Activated effector memory CD4-positive, alpha-beta T cell treated with Interleukin-2 at 50 U/mL for 16 hours (primary cell): Measurements from ENCODE around the gene ARMH1.
A peak's percentile ranks its signal among the peaks of the same experiment; 100 is the strongest.
"Not testable (repeated sequence)": the region's sequence is repeated elsewhere in the genome, so short reads cannot be mapped to it uniquely, and the experiment has no call there.

ENCODE experiments used
- DNase-seq: peaks from one replicate; pipeline ENCODE4 v3.0.0-alpha.2; 2020

ARMH1 gene

DNA sequence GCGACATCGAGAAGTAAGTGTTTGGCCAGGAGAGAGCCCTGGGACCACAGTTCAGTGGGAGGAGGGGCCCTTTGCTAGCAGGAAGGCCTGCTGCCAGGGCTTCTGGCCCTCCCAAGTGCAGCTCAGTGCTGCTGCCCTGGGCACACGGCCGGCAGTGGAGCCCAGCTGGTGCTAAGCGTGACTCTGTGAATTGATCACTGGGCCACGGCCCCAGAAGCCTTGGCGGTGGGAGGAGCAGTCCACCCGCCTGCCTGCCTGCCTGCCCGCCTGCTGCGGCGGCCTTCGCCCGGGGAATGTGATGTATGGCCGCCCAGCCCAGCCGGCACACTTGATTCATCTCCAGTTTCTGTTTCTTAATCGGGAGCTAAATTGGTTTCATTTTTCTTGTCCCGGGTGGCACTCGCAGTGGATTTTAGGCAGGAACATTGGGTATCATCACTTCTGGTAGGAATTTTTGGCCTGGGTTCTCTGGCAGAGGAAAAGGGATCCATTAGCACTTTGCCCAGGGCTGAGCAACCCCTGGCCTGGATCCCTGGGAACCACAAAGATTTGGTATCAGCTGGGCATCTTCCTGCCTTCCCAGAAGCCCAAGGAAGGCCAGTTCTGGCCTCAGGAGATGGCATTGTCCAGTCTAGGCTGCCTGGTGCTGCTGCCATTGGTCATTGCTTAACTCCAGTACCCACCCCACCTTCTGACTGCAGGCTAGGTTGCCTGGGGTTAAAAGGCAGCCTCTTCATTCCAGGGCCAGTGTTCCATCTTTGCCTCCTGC lies 28.9 kb upstream of the ARMH1 start:
- no peak for DNase-seq

DNA sequence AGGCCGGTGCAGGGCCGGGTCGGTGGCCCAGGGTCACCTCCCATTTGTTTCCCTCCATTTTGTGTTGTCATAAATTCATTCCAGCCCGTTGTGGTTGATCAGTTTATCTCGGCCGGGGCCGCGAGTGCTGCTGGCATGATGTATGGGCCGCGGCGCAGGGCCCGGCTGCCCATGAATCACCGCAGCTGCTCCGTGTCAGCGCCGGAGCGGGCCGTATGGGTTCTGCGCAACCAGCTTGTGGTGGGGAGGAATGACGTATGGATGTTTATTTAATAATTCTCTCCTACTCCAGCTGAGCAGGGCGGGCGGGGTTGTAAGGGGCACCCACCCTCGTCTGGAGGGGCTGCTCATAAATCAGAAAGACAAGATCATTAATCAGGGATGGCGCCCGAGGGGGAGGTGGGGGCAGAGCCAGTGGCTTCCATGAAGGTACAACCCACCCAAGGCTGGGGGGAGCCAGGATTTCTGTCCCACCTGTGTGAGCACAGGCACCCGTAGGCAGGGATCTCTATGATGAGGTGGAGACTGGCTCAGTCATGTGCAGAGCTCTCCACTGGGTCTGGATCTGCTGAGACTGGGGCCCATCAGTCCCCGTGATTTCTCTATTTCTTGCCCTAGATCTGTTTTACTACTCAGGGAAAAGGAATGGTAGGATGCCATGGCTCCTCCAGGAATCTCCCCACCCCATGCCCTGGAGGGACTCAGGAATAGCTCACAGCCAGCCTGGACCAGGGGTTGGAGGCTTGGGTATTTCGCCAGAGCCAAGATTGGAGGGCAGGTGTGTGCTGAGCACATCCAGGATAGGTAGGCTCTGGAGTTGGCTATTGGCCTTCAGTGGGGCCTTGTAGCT lies 28.0 kb upstream of the ARMH1 start:
- DNase-seq: no peak

DNA sequence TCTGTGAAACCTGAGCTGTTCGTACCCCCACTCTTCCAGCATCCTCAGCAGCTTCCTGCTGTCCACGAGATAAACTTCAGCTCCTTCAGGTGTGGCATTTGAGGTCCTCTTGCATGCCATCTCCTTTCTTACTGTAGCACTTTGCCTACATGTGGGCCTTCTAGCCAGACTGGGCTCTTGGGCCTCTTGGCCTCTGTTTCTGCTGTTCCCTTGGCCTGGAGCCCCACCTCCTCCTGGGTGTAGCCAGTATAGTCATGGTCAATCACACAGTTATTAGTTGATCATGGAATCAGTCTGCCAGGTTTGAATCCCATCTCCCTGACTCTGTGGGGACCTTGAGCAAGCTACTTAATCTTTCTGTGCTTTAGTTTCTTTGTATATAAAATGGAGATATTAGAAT lies 26.6 kb upstream of the ARMH1 start:
- no peak for DNase-seq

DNA sequence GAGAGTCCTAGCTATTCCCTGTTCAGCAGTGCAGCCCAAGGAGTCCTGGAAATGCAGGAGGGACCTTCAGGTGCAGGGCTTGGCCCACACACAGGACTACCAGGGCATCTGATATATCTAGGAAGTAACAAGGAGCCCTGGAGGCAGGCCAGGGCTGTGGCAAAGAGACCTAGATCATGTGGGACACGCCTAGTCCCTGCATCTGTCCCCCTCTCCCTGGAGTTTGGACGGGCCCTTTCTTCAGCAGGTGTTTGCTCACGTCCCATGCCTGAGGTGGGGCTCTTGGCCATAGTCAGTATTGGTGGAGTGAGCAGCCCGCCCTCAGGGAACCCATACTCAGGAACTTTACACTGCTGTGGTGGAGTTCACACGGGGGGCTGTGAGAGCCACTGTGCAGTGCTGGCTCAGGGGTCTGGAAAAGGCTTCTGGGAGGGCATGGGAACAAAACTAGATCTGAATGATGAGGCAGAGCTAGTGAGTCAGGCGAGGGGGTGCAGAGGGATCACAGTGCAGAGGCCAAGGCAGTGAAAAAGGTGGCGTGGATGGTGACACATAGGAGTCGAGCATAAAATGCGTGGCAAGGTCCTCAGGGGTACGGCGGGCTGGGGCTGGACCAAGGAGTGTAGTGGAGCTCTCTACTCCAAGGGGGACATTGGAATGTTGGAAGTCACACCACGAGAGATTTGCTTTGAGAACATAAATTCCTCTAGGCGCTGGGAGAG lies 25.8 kb upstream of the ARMH1 start:
- DNase-seq: no peak

DNA sequence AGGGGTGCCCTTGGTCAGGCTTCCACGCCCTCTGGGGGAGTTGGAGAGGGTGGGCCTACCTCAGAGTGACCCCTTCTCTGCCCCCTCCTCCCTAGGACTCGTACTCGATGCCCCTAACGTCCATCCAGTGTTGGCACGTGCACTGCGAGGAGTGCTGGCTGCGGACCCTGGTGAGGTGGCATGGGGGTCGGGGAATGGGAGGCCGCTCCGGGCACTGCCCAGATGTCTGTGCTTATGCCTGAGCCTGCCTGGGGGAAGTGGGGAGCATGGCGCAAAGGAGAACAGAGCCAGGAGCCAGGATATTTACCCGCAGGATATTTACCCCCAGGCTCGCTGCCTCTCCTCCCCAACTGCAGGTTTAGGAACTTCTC lies 24.7 kb upstream of the ARMH1 start:
- no peak for DNase-seq

DNA sequence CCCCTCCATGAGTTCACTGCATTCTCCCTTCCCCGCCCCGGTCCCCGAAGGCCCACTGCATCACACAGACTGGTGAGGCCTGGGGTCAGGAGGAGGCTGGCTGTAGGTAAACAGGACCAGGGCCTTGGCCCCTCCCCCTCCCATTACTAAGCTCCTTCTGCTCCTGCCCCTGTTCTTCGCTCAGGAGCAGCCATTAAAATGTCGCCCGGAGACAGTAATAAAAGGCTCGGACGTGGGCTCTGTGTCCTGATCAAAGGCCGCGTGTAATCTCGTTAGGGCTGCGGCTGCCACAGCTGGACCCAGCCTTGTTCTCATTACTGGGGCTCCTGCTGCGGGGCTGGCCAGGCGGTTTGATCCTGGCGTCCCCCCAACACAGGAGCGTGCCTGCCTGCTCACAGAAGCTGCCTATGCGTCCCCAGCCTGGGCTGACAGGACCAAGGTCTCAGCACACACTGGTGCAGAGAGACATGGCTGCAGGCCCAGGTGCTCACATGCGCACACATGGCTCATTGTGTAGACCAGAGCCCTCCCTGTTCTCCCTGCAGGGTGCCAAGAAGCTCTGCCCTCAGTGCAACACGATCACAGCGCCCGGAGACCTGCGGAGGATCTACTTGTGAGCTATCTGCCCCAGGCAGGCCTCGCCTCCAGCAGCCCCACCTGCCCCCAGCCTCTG lies 24.2 kb upstream of the ARMH1 start:
- DNase-seq: no peak

DNA sequence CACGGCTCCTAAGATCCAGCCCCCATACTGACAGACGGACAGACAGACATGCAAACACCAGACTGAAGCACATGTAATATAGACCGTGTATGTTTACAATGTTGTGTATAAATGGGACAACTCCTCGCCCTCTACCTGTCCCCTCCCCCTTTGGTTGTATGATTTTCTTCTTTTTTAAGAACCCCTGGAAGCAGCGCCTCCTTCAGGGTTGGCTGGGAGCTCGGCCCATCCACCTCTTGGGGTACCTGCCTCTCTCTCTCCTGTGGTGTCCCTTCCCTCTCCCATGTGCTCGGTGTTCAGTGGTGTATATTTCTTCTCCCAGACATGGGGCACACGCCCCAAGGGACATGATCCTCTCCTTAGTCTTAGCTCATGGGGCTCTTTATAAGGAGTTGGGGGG lies 23.4 kb upstream of the ARMH1 start:
- no peak for DNase-seq

DNA sequence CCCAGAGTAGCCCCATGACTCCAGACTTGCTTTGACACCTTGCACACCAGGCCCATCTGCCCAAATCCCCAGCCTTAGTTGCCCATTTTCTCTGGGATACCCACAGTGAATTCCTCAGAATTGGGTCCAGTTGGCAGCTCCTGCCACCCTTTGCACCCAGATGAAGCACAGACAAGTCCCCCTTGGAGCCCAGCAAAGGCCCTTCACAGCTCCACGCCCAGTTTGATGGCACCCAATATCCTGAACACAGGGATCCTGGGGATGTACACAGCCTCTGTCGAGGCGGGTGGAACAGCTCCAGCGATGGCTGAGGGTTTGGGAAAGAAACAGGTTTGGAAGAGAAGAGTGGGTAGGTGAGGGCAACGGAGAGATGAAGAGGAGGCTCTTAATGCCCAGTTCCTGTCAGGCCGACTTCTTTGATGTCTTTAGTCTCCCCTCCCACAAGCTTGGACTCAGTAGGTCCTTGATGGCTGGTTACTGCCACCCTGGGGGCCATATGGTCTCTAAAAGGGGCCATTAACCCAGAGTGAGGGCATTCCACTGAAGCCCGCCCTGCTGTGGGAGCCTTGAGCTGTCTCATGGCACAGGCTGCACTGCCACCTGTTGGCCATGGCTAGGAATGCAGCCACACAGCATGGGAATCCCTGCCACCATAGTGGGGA lies 21.9 kb upstream of the ARMH1 start:
- peak; percentile 60 for DNase-seq

DNA sequence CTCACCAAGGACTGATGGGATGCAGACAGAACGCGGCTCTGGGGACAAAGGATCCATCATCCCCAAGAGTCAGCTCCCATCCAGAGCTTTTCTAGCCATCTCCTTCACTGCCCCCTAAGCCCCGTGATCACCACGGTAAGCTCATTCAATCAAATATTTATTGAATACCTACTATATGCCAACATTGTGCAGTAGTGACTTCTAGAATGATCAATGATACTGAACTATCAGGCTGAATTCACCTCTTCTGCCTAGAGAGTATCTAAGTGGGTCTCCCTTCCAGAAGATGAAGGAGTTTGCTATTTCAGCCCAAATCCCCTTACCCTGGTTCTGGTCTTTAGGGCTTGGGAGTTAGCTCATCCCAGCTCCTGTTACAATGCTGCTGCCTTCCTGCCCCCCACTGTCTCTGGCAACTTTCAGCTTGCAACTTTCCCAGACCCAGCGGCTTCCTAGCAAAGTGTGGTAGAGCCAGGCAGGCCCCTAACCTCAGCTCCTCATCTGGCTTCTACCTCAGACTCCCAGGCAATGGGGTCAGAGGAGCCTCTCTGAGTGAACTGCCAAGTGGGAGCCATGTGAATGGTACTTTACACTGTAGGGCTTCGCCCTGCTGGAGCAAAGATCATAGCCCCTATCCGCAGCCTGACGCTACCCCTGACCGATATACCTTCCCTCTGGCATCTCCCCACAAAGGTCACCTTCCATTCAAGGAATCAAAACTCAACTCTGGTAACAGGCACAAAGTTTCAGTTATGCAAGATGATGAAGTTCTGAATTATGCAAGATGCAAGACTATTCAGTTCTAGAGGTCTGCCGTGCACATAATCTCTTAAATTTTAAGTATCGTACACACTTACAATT lies 21.2 kb upstream of the ARMH1 start:
- DNase-seq: no peak

DNA sequence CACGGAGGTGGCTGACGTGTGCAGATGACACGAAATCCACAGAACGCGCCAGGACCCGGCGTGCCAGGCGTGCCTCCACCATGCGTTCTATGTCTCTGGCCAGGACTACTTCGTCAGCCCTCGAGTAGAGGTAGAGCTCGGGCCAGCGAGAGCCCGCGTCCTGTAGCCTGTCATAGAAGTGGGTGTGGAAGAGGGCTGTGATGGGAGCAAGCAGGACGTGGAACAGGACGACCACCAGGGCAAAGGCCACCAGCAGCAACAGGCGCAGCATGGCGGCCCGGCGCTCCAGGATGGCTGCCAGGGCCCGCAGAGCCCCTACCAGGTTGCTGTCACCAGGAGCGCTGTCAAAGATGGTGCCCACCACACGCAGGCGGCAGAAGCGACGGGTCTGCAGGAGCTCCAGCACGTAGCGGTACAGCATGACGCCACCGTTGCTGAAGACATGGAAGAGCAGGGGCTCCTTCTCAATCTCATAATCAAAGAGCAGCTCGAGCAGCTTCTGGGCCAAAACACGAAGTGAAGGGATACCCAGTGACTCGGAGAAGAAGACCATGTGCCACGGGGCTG lies 19.8 kb upstream of the ARMH1 start:
- no peak for DNase-seq

DNA sequence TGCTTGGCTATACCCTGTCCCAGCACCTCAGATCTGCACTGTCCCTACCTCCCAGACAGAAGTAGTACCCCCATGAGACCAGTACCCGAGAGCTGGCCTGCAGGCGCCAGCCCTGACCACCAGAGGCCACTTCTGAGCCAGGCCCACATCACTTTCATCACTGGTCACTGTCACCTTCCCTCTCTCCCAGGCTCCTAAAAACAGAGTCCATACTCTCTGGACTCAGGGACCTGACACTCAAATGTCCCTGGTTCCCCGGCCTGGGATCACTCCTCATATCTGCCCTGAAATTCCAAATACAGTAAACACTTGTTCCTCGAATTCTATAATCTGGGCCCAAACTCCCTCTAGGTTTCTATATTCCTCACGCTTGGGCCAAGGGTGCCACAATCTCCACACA lies 18.9 kb upstream of the ARMH1 start:
- DNase-seq: no peak

DNA sequence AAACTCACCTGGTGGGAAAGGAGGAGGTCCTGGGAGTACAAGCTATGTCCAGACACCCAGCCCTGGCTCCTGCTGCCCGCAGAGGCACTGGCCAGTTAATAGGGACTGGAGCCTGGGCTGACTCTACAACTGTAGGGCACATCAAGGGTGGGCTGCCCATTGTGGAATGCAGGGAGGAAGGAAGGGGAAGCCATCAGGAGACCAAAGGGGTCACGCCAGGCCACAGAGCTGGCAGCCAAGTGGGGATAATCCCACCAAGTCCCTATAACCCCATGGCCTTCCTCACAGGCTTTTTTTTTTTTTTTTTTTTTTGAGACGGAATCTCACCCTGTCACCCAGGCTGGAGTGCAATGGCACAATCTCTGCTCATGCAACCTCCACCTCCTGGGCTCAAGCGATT lies 14.9 kb upstream of the ARMH1 start:
- DNase-seq: no peak

DNA sequence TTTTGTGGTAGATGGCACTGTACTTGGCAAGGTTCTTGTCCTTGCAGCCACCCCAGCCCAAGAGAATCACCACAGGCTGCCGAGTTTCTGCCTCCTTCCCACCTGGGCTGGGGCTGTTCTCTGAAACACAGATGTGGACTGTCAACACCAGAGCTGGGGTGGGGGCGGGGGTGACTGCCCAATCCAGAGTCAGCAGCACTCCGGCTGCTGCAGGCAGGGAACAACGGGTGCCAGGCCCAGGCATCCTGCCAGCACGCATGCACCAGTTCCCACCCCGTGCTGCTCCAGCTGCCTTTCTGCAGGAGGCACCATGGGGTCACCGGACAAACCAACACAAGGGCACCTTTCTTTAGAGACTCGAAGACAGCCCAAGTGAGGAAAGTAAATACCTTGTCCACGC lies 14.3 kb upstream of the ARMH1 start:
- DNase-seq: no peak

DNA sequence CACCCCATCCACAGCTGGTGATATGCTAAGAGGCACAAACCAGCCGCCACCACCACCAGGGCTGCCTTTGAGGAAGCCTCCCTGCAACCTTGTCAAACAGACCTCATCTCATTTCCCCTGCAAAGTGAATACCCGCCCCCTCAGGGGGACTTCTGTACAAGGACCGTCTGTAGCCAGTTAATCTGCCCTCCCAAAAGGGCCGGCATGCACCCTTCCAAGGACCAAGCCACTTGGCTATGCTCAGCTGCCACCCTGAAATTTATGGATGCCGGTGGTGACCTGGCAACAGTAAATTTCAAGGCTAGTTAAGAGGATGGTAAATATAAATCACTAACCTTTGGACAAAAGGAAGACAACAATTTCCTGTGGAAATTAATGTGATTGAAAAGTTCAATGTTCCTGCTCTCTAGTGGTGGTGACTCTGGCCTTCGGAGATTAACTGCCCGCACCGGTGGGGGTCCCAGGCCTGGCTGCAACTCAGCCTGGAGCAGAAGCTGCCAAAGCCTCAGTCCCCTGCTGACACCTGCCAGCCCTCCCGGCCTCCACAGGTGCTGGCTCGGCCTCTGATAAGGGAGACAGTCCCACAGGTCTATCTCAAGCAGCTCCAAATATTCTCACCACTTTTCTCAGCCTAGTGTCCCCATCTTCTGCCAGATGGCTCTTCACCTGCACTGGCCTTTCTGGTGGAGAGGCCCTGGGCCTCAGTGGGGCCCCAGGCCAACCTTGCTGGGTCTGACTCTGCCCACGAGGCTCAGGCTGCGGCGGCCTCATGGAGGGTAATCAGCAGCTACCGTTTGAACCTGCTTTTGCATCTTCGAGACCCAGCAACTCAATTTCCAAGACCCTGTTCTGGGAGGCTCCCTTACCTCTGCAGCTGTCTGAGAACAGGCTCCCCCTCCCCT lies 12.5 kb upstream of the ARMH1 start:
- no peak for DNase-seq

DNA sequence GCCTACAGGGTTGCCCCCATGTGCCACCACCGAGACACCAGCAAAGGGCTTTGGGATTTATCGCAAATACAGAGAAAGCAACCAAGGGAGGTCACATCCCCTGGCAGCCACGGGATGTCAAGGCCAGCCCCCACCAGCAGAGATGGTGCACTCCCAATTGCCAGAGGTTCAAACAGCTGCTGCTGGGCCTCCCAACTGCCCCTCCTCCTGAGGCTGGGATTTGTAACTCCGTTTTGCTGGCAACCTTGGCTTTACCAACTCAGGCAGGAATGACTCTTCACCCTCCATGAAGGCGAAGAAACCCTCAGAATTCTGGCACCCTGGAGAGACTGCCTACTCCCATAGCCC lies 11.9 kb upstream of the ARMH1 start:
- DNase-seq: no peak

DNA sequence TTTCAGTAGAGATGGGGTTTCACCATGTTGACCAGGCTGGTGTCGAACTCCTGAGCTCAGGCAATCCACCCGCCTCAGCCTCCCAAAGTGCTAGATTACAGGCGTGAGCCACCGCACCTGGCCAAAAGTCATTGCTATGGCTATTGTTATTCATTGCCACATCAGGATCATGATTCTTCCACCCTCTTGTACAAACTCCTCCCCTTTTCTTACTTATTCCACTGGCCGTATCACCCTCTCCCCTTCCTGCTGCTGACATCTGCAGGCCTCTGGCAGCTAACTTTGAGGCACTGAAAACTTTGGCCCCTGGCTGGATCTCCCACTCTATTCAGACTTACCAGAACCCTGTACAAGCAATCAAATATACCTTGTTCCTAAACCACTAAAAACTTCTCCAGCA lies 11.1 kb upstream of the ARMH1 start:
- no peak for DNase-seq

DNA sequence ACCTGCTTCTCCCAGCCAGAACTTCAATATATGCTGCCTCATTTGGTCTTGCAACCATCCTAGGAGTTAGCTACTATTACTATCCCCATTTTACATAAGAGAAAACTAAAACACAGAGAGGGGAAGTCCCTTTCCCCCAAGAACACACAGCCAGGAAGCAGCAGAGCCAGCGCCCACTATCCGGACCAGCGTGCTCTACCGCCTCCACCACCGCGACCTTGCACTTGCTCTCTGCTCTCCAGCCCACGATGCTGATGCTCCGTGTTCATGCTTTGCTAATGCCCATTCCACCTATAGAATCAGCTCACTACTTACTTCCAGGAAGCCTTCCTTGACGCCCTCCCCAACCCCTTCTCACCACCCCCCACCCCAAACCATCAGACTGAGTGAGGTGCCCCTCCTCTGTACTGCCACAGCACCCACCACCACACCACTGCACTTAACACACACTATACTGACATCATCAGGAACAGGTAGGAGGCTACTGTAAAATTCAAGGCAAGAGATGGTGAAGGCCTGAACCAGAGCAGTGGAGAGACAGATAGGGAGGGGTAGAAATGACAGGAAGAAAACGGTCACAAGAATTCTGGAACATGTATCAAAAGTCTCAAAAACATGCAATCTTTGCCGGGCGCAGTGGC lies 9.7 kb upstream of the ARMH1 start:
- no peak for DNase-seq

DNA sequence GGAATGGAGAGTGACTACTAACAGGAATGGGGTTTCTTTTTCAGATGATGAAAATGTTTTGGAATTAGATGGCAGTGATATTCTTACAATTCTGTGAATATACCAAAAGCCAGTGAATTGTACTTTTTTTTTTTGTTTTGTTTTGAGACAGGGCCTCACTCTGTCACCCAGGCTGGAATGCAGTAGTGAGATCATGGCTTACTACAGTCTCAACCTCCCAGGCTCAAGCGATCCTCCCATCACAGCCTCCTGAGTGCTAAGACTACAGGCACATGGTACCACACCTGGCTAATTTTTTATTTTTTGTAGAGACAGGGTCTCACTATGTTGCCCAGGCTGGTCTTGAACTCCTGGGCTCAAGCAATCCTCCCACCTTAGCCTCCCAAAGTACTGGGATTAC lies 7.8 kb upstream of the ARMH1 start:
- DNase-seq: not testable (repeated sequence)

DNA sequence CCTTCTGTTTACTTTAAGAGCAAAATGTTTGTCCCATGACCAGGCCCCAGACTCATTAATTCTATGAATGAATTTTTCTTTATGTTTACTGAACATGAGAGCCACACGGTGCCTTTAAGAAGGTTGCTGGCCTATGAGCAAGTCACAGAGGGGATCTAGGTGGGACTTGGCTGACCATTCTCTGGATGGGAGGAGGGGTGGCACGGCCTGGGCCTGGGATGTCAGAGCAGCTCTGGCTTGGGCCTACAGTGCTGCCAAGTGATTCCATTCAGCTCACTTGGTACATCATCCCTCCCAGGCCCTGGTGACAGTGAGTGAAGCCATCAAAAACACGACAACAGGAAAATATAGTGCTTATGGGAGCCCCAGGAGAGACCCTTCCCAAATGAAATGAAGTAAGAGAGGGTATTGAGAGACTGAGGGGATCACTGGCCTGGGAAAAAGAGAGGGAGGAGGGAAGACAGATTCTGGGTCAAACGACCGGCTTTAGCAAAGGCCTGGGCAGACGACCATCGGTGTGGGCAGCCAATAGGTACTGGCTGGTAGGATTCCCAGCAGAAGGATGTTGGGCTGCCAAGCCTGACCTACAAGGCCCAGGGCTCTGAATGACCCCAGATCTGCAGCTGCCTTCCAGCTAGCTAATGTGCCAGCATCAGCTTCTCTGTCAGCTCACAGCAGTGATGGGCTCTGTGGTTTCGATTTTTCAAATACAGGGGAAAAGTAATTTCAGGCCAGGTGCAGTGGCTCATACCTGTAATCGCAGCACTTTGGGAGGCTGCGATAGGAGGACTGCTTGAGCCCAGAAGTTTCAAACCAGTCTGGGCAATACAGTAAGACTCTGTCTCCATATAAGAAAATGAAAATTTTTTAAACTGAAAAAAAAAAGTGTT lies 3.5 kb upstream of the ARMH1 start:
- DNase-seq: no peak
